Skeletal muscle tissue (tissue), 5 donors: Measurements from ENCODE around the gene SPDYE11. TPM values are rescaled to one million over a fixed set of nuclear protein-coding genes. Genes with fewer than 3 reads are reported as not detected.
"Not testable (repeated sequence)": the region's sequence is repeated elsewhere in the genome, so short reads cannot be mapped to it uniquely, and the experiment has no call there.

Source experiments
- H3K27ac ChIP-seq: one replicate; pipeline ENCODE4 v1.7.0; 2013; ENCODE audit warnings: mild to moderate bottlenecking, low read depth, low read length, inconsistent platforms
- H3K27me3 ChIP-seq, 3 donors: one replicate each; pipeline ENCODE4 v1.7.0; 2013; ENCODE audit warnings: low read length in 3 of 3; ENCODE audit not compliant: control insufficient read depth in 3 of 3, insufficient read depth in 3 of 3
- H3K36me3 ChIP-seq, 3 donors: one replicate each; pipeline ENCODE4 v1.7.0; 2013; ENCODE audit warnings: low read length in 3 of 3; ENCODE audit not compliant: control insufficient read depth in 3 of 3, insufficient read depth in 3 of 3
- H3K4me1 ChIP-seq, 3 donors: one replicate each; pipeline ENCODE4 v1.7.0; 2013; ENCODE audit warnings: low read length in 3 of 3, mild to moderate bottlenecking in 3 of 3; ENCODE audit not compliant: control insufficient read depth in 3 of 3, insufficient read depth in 3 of 3
- H3K4me3 ChIP-seq, 3 donors: one replicate each; pipeline ENCODE4 v1.7.0; 2013; ENCODE audit warnings: low read length in 3 of 3
- H3K9ac ChIP-seq, 3 donors: one replicate each; pipeline ENCODE4 v1.7.0; 2013; ENCODE audit warnings: low read length in 3 of 3, mild to moderate bottlenecking in 3 of 3, moderate library complexity in 2 of 3, low read depth in 1 of 3
- H3K9me3 ChIP-seq, 3 donors: one replicate each; pipeline ENCODE4 v1.7.0; 2013; ENCODE audit warnings: low read length in 3 of 3; ENCODE audit not compliant: control insufficient read depth in 3 of 3
- small RNA-seq: library from RNA; depleted of rRNA; stranded (forward); fragments of <200 nt; gene quantifications from one replicate; pipeline ENCODE3, GENCODE V24; 2014
- total RNA-seq: library from RNA; depleted of rRNA; stranded (reverse); fragments of >200 nt; gene quantifications from one replicate; pipeline ENCODE4 v1.2.3, GENCODE V29; 2014
- donor health status: Osteomylitis.

Gene SPDYE11, protein sequence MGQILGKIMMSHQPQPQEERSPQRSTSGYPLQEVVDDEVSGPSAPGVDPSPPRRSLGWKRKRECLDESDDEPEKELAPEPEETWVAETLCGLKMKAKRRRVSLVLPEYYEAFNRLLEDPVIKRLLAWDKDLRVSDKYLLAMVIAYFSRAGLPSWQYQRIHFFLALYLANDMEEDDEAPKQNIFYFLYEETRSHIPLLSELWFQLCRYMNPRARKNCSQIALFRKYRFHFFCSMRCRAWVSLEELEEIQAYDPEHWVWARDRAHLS
- total RNA-seq = not detected

DNA sequence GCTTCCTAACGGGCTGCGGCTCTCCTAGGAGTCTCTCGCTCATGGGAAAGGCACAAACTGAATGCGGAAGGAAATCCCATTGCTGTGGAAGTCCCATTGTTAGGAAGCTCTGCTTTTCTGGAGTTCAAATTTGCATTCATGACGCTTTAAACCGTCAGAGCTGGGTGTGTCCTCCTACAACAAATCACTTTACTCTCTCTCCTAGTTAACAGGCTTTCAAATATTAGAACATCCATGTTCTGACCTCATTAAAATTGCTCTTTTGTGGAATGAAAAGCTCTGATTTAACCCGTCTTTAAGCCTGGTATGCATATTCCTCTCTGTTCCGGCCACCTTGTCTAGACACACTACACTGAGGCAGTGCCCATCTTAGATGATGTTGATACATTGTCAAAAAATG, at the start of gene SPDYE11:
Gene SPDYE11 (minus strand): TSS at position 101 of the 400 bp plus-strand sequence. CDS start 1,800 bp downstream, outside the sequence.
- not testable (repeated sequence) for H3K9ac ChIP-seq, H3K4me1 ChIP-seq, H3K9me3 ChIP-seq, H3K4me3 ChIP-seq, H3K27me3 ChIP-seq, H3K27ac ChIP-seq, H3K36me3 ChIP-seq

DNA sequence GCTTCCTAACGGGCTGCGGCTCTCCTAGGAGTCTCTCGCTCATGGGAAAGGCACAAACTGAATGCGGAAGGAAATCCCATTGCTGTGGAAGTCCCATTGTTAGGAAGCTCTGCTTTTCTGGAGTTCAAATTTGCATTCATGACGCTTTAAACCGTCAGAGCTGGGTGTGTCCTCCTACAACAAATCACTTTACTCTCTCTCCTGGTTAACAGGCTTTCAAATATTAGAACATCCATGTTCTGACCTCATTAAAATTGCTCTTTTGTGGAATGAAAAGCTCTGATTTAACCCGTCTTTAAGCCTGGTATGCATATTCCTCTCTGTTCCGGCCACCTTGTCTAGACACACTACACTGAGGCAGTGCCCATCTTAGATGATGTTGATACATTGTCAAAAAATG, 28.2 kb upstream of the SPDYE11 start, which contains the start of gene SPDYE9:
Gene SPDYE9 (minus strand): TSS at position 101 of the 400 bp plus-strand sequence. CDS start 1,800 bp downstream, outside the sequence.
- not testable (repeated sequence) for H3K27me3 ChIP-seq, H3K36me3 ChIP-seq, H3K9ac ChIP-seq, H3K27ac ChIP-seq, H3K4me3 ChIP-seq, H3K4me1 ChIP-seq, H3K9me3 ChIP-seq

DNA sequence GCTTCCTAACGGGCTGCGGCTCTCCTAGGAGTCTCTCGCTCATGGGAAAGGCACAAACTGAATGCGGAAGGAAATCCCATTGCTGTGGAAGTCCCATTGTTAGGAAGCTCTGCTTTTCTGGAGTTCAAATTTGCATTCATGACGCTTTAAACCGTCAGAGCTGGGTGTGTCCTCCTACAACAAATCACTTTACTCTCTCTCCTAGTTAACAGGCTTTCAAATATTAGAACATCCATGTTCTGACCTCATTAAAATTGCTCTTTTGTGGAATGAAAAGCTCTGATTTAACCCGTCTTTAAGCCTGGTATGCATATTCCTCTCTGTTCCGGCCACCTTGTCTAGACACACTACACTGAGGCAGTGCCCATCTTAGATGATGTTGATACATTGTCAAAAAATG, 28.0 kb downstream of the SPDYE11 start, which contains the start of gene SPDYE8:
Gene SPDYE8 (minus strand): TSS at position 101 of the 400 bp plus-strand sequence. CDS start 1,800 bp downstream, outside the sequence.
- not testable (repeated sequence) for H3K27ac ChIP-seq, H3K4me1 ChIP-seq, H3K9me3 ChIP-seq, H3K4me3 ChIP-seq, H3K27me3 ChIP-seq, H3K9ac ChIP-seq, H3K36me3 ChIP-seq

DNA sequence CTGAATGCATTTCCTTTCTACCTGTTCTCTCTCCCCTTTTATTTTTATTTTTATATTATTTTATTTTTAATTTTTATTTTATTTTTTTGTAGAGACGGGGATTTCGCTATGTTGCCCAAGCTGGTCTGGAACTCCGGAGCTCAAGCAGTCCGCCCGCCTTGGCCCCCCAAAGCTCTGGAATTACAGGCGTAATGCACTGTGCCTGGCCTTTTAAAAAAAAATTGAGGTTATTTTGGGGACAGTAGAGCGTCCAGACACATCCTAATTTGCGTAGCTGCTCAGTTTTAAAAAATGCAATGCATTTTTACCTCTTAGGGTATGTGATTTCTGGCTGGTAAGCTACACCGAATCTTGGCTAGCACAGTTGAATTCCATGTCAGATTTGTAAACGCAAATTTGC, 51.2 kb downstream of the SPDYE11 start:
- H3K4me3 ChIP-seq = peak overlapping the region in 1 of 3 donors; percentile 30
- peak overlapping the region in 1 of 3 donors; percentile 43 for H3K9ac ChIP-seq
- not testable (repeated sequence) for H3K27me3 ChIP-seq, H3K4me1 ChIP-seq, H3K9me3 ChIP-seq, H3K36me3 ChIP-seq, H3K27ac ChIP-seq

DNA sequence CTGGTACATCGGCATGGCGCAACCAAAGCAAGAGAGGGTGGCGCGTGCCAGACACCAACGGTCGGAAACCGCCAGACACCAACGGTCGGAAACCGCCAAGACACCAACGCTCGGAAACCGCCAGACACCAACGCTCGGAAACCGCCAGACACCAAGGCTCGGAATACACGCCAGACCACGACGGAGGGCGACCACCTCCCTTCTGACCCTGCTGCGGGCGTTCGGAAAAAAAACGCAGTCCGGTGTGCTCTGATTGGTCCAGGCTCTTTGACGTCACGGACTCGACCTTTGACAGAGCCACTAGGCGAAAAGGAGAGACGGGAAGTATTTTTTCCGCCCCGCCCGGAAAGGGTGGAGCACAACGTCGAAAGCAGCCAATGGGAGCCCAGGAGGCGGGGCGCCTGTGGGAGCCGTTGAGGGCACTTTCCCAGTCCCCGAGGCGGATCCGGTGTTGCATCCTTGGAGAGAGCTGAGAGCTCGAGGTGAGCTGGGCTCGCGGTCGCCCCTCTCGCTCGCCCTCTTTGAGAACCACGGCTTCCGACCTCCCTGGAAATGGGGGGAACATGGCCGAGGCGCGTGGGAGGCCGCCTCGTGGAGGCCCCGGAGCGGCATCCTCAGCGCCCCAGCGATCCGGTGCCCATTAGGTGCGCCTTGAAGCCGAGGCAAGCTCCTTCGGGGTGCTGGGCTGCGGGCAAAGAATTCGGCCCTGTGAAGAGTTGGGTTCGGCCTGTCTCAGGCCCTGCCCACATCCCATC, 51.8 kb downstream of the SPDYE11 start:
- not testable (repeated sequence) for H3K4me1 ChIP-seq, H3K9me3 ChIP-seq, H3K36me3 ChIP-seq, H3K27me3 ChIP-seq
- peak overlapping the region; percentile 70 to 81 (median 76) for H3K9ac ChIP-seq
- H3K4me3 ChIP-seq = peak overlapping the region; percentile 70 to 73 (median 71)
- H3K27ac ChIP-seq = peak overlapping the region; percentile 73

DNA sequence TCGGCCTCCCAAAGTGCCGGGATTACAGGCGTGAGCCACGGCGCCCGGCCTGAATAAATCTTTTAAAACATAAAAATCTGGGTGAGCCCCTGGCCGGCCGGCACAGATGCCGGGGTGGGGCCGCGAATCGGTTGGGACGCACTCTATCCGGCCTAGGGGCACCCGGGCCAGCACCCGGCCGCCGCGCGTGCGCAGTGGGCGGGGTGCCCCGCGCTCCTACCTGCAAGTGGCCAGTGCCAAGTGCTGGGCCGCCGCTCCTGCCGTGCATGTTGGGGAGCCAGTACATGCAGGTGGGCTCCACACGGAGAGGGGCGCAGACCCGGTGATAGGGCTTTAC, 52.4 kb downstream of the SPDYE11 start:
- Histone ChIP-seq H3K27ac (peak overlapping the region; percentile 73), H3K4me3 (peak overlapping the region; percentile 70 to 73 (median 71)), H3K9ac (peak overlapping the region; percentile 70 to 81 (median 70))
- not testable (repeated sequence) for H3K27me3 ChIP-seq, H3K9me3 ChIP-seq, H3K36me3 ChIP-seq, H3K4me1 ChIP-seq

DNA sequence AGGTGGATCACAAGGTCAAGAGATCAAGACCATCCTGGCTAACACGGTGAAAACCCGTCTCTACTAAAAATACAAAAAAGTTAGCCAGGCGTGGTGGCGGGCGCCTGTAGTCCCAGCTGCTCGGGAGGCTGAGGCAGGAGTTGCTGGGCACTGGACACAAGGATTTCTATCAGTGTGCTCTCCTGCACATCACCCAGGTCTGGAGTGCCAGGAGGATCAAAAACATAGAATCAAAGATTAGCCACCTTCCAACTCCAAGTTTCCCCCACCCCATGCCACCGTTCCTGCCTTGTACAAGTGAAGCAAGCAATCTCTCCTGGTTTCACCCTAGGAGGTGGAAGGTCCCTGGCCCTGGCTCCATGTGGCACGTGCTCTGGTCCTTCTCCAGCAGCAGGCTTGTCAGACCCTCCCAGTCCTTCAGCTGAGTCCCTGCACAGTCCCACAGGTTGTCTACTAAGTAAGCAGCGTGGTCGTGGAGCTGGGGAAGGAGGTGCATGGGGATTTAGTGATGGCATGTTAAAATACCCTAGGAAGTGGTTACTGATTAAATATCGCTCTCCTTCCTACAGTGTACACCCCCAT, 59.7 kb downstream of the SPDYE11 start:
- H3K27me3 ChIP-seq = not testable (repeated sequence)

More for the DNA sequence above, 59.7 kb downstream of the SPDYE11 start:
- H3K9ac ChIP-seq, H3K4me1 ChIP-seq, H3K36me3 ChIP-seq, H3K9me3 ChIP-seq, H3K27ac ChIP-seq, H3K4me3 ChIP-seq: not testable (repeated sequence)

Small RNAs within 50 kb of the gene (small RNA-seq; reads per million reads assigned to genes)
- gene RF00019 = not detected

Other genes with a start within 250 kb of the SPDYE11 start
- 6.8 TPM for gene TYW1B, start 229.7 kb downstream of the SPDYE11 start, total RNA-seq
- gene POM121, start 132.8 kb downstream of the SPDYE11 start, total RNA-seq = 6.3 TPM
- not detected for gene TRIM74, start 88.4 kb downstream of the SPDYE11 start, total RNA-seq
- not detected for gene SPDYE8, start 28.1 kb downstream of the SPDYE11 start, total RNA-seq
- not detected for gene SPDYE9, start 28.1 kb upstream of the SPDYE11 start, total RNA-seq